Cardiac fibroblast (primary cell): ENCODE data around the gene PCNX1.
"Not testable (repeated sequence)": the region's sequence is repeated elsewhere in the genome, so short reads cannot be mapped to it uniquely, and the experiment has no call there.

Experiments used
- DNase-seq, 2 donors: peaks; one replicate each; pipeline versions ENCODE4 v3.0.0 to v3.0.0-alpha.2; 2010; ENCODE audit warnings: low read depth in 2 of 2
- H3K4me3 ChIP-seq, 2 donors: replicated peaks in 1 of 2; 1 replicate in 1 of 2; 2 replicates in 1 of 2; pipeline ENCODE4 v1.5.1; 2011; ENCODE audit warnings: low read depth in 2 of 2, low read length in 2 of 2, mild to moderate bottlenecking in 2 of 2, moderate library complexity in 1 of 2
- CTCF ChIP-seq: IDR thresholded peaks from one replicate; pipeline ENCODE4 v1.5.1; 2011; ENCODE audit warnings: low read depth, mild to moderate bottlenecking, low read length, inconsistent platforms

PCNX1 gene

GRCh38 chr14:70907176-70907995, at the start of gene PCNX1:
PCNX1 (plus strand) TSS chr14:70907459; CDS start chr14:70907851, 392 bp downstream.
- DNase-seq = peak; percentile 88 to 93
- peak within 1 kb of the TSS; percentile 91 to 95 for H3K4me3 ChIP-seq
- peak; percentile 44 for TF ChIP-seq CTCF

GRCh38 chr14:70857496-70857890, 49.8 kb upstream of the PCNX1 start:
- peak in 1 of 2 donors; percentile 40 for DNase-seq

GRCh38 chr14:70858641-70859040, 48.6 kb upstream of the PCNX1 start:
- no peak for TF ChIP-seq CTCF
- no peak for DNase-seq
- no peak overlapping the region for H3K4me3 ChIP-seq

More at GRCh38 chr14:70857496-70857890, 49.8 kb upstream of the PCNX1 start:
- no peak overlapping the region for H3K4me3 ChIP-seq
- no peak for TF ChIP-seq CTCF

GRCh38 chr14:70866992-70867391, 40.3 kb upstream of the PCNX1 start:
- H3K4me3 ChIP-seq, DNase-seq: not testable (repeated sequence)

GRCh38 chr14:70871001-70871400, 36.3 kb upstream of the PCNX1 start:
- no peak for TF ChIP-seq CTCF
- DNase-seq = no peak
- H3K4me3 ChIP-seq = no peak overlapping the region

GRCh38 chr14:70871863-70872677, 35.2 kb upstream of the PCNX1 start:
- no peak for TF ChIP-seq CTCF
- H3K4me3 ChIP-seq = no peak overlapping the region
- no peak for DNase-seq

GRCh38 chr14:70872678-70873020, 34.6 kb upstream of the PCNX1 start:
- no peak for DNase-seq
- no peak overlapping the region for H3K4me3 ChIP-seq
- no peak for TF ChIP-seq CTCF
